Measurements from ENCODE around the gene CDH6.

DNA sequence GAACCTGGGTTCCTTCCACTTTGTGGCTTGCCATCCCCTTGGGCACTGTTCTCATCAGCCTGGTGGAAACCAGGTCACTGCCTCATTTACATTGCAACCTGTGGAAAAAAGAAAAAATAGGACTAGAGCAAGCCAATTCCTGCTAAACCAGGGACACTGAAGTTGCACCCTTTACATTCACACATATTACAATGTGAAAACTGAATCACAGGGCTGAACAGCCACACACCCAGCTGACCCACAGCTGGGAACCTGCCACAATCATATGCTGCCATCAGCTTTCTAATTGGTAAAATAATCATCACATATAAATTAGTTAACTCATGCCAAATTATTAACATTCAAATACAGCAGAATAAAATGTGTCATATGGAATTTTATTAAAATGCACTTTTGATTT is 94.5 kb downstream of the CDH6 start:
- TF ChIP-seq, protein P1, sequence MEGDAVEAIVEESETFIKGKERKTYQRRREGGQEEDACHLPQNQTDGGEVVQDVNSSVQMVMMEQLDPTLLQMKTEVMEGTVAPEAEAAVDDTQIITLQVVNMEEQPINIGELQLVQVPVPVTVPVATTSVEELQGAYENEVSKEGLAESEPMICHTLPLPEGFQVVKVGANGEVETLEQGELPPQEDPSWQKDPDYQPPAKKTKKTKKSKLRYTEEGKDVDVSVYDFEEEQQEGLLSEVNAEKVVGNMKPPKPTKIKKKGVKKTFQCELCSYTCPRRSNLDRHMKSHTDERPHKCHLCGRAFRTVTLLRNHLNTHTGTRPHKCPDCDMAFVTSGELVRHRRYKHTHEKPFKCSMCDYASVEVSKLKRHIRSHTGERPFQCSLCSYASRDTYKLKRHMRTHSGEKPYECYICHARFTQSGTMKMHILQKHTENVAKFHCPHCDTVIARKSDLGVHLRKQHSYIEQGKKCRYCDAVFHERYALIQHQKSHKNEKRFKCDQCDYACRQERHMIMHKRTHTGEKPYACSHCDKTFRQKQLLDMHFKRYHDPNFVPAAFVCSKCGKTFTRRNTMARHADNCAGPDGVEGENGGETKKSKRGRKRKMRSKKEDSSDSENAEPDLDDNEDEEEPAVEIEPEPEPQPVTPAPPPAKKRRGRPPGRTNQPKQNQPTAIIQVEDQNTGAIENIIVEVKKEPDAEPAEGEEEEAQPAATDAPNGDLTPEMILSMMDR (IDR thresholded peaks at IDR 0.05), result no peak
- TF ChIP-seq POLR2A (IDR thresholded peaks at IDR 0.05) (no peak), EP300 (IDR thresholded peaks at IDR 0.05) (no peak)
